GM12878 (cell line): ENCODE measurements around the gene KCNA3. TPM values are rescaled to one million over a fixed set of nuclear protein-coding genes. Genes with fewer than 3 reads are reported as not detected.

Experiments used
- ATAC-seq: fragments of 200-7000 bp; cut with Tn5 transposase; 3 replicates; pipeline ENCODE4 v1.9.1; 2020; ENCODE audit warnings: mild to moderate bottlenecking, moderate library complexity
- BruUV-seq: library from RNA; stranded (reverse); fragments of 400-500 nt; replicated peaks from 2 replicates; lab custom pipeline; 2021; lab: Mats Ljungman, UMichigan
- CTCF ChIA-PET: fragments of 300-600 bp; sonication (Branson Sonifier 250); formaldehyde crosslinking; extraction: SDS; loops from one replicate; lab custom pipeline; 2021; ENCODE audit warnings: inconsistent platforms; lab: Yijun Ruan, JAX
- POLR2A ChIA-PET: fragments of 350-600 bp; formaldehyde crosslinking; extraction: SDS; loops from one replicate; lab custom pipeline; 2021; ENCODE audit warnings: inconsistent platforms; lab: Charles Lee
- RAD21 ChIA-PET: fragments of 300-600 bp; sonication (Branson Sonifier 250); formaldehyde crosslinking; loops from one replicate; lab custom pipeline; 2023; ENCODE audit warnings: antibody characterized with exemption; ENCODE audit not compliant: unreplicated experiment; lab: Charles Lee
- SMC1A ChIA-PET: fragments of 300-600 bp; sonication (Branson Sonifier 250); formaldehyde crosslinking; loops from one replicate; lab custom pipeline; 2023; ENCODE audit not compliant: unreplicated experiment, uncharacterized antibody; lab: Charles Lee
- DNase-seq: peaks from one replicate; pipeline ENCODE4 v3.0.0-alpha.2; 2011; ENCODE audit warnings: low read depth, low spot score
- FAIRE-seq: peaks from 3 replicates; lab custom pipeline; 2011; peaks lifted over from hg19 to GRCh38; lab: Jason Lieb, UNC
- H2AFZ ChIP-seq: 2 replicates; pipeline ENCODE4 v1.6.0; 2011; ENCODE audit warnings: low read depth, low read length, control low read depth; ENCODE audit not compliant: control insufficient read depth
- H3K27ac ChIP-seq: 2 replicates; pipeline ENCODE4 v1.5.1; 2011; ENCODE audit warnings: control low read depth; ENCODE audit not compliant: control insufficient read depth, insufficient read depth
- H3K27me3 ChIP-seq, 2 experiments: replicated peaks in 1 of 2; 2 replicates each; pipeline versions ENCODE4 v1.6.0 to v1.6.1; 2011; ENCODE audit warnings: low read length in 1 of 2; ENCODE audit not compliant: control insufficient read depth in 2 of 2, insufficient read depth in 2 of 2
- H3K36me3 ChIP-seq, 2 experiments: 2 replicates each; pipeline ENCODE4 v1.5.1; 2011; ENCODE audit warnings: low read length in 1 of 2; ENCODE audit not compliant: control insufficient read depth in 2 of 2, insufficient read depth in 2 of 2
- H3K4me1 ChIP-seq: 2 replicates; pipeline ENCODE4 v1.6.1; 2011; ENCODE audit warnings: mild to moderate bottlenecking, low read length, moderate library complexity, mixed read lengths; ENCODE audit not compliant: control insufficient read depth, insufficient read depth
- H3K4me2 ChIP-seq: 2 replicates; pipeline ENCODE4 v1.6.0; 2011; ENCODE audit warnings: control low read depth; ENCODE audit not compliant: control insufficient read depth, insufficient read depth
- H3K4me3 ChIP-seq: fragments of 200-600 bp; sonication (generic); 2 replicates; pipeline ENCODE4 v1.5.1; 2016
- H3K79me2 ChIP-seq: 2 replicates; pipeline ENCODE4 v1.6.0; 2011; ENCODE audit warnings: low read length; ENCODE audit not compliant: control insufficient read depth, insufficient read depth
- H3K9ac ChIP-seq: 2 replicates; pipeline ENCODE4 v1.8.0; 2011; ENCODE audit warnings: low read length, control low read depth, mixed read lengths; ENCODE audit not compliant: control insufficient read depth, insufficient read depth
- H3K9me3 ChIP-seq: replicated peaks from 3 replicates; pipeline ENCODE4 v1.5.1; 2011; ENCODE audit warnings: mild to moderate bottlenecking, low read length; ENCODE audit not compliant: control insufficient read depth, insufficient read depth
- H4K20me1 ChIP-seq: 2 replicates; pipeline ENCODE4 v1.6.0; 2011; ENCODE audit not compliant: control insufficient read depth, insufficient read depth
- ASH2L ChIP-seq: fragments of 300-600, 200-600 bp; sonication (generic); IDR thresholded peaks from 2 replicates; pipeline ENCODE4 v1.6.1; 2017; ENCODE audit warnings: low read depth, mild to moderate bottlenecking, borderline replicate concordance
- BMI1 ChIP-seq: fragments of 450-650 bp; IDR thresholded peaks from 2 replicates; pipeline ENCODE4 v1.6.1; 2016; ENCODE audit warnings: mild to moderate bottlenecking, moderate library complexity, borderline replicate concordance
- CHD2 ChIP-seq: IDR thresholded peaks from 2 replicates; pipeline ENCODE4 v1.6.1; 2011; ENCODE audit warnings: low read depth, low read length, improper control_type of control experiment, borderline replicate concordance
- FOXM1 ChIP-seq: IDR thresholded peaks from 2 replicates; pipeline ENCODE4 v1.6.1; 2012; ENCODE audit warnings: low read depth, mild to moderate bottlenecking, inconsistent platforms, low read length, moderate library complexity
- GATAD2B ChIP-seq: fragments of 450-650 bp; conservative IDR thresholded peaks from 2 replicates; pipeline ENCODE4 v1.6.1; 2017; ENCODE audit warnings: low read depth, mild to moderate bottlenecking, moderate library complexity
- MEF2B ChIP-seq: fragments of 450-650 bp; IDR thresholded peaks from 2 replicates; pipeline ENCODE4 v1.6.1; 2018; ENCODE audit warnings: mild to moderate bottlenecking, moderate library complexity; ENCODE audit not compliant: partially characterized antibody, poor library complexity, severe bottlenecking
- PAX5 ChIP-seq: IDR thresholded peaks from 2 replicates; pipeline ENCODE4 v1.6.1; 2011; ENCODE audit warnings: low read depth, low read length, borderline replicate concordance
- SMAD1 ChIP-seq: fragments of 450-650 bp; IDR thresholded peaks from 2 replicates; pipeline ENCODE4 v1.6.1; 2018; ENCODE audit warnings: mild to moderate bottlenecking, low read depth; ENCODE audit not compliant: partially characterized antibody
- SMAD5 ChIP-seq: IDR thresholded peaks from 2 replicates; pipeline ENCODE4 v1.6.1; 2016; ENCODE audit warnings: antibody characterized with exemption, low read depth
- SPI1 ChIP-seq: IDR thresholded peaks from 2 replicates; pipeline ENCODE4 v1.6.1; 2011; ENCODE audit warnings: low read depth, mild to moderate bottlenecking, low read length, moderate library complexity, borderline replicate concordance; ENCODE audit not compliant: insufficient read depth
- TBL1XR1 ChIP-seq: IDR thresholded peaks from 2 replicates; pipeline ENCODE4 v1.6.1; 2012; ENCODE audit warnings: low read depth, low read length, improper control_type of control experiment
- WGBS: methylation state at CpG from one replicate; pipeline ENCODE4 v1.1.6; 2016; ENCODE audit warnings: low lambda C conversion rate; ENCODE audit not compliant: insufficient replicate concordance, insufficient coverage; ENCODE audit errors: missing lambda C conversion rate; 5-methylcytosine and 5-hydroxymethylcytosine counted together
- in situ Hi-C: fragments of 300-500 bp; cut with MboI; formaldehyde crosslinking; loops from 9 replicates; pipeline ENCODE4 v1.14.3; 2018; ENCODE audit warnings: mixed read lengths
- intact Hi-C: fragments of 100-400 bp; cut with micrococcal nuclease; formaldehyde crosslinking; loops from one replicate; pipeline ENCODE4 v1.14.2; 2022; ENCODE audit not compliant: unreplicated experiment
- polyA plus RNA-seq, 11 experiments: library from polyadenylated mRNA; depleted of rRNA in 4 of 11; unstranded in 6 of 11; stranded (reverse) in 5 of 11; fragments of >200 nt; fragmentation: Nextera tagmentation in 4 of 11; fragmentation: Illumina TruSeq in 1 of 11; extraction: Ambion mirVana in 4 of 11; extraction: Trizol in 1 of 11; gene quantifications; 1 replicate in 1 of 11; 2 replicates in 10 of 11; pipeline versions ENCODE4 v1.2.1 to v1.2.3, GENCODE V29; 2011 to 2016; ENCODE audit warnings: inconsistent platforms in 2 of 11, missing spikeins in 2 of 11, low read depth in 1 of 11
- total RNA-seq, 4 experiments: library from RNA; depleted of rRNA in 3 of 4; stranded (reverse); fragments of >200 nt in 3 of 4; fragmentation: Illumina TruSeq in 1 of 4; extraction: Trizol in 1 of 4; gene quantifications; 2 replicates each; pipeline versions ENCODE4 v1.2.1 to v1.2.3, GENCODE V29; 2013 to 2021
- TF ChIP-seq, protein P1 (sequence below): fragments of 150-350 bp; IDR thresholded peaks from 2 replicates; pipeline ENCODE4 v1.6.1; 2016; ENCODE audit warnings: low read depth, low read length

The KCNA3 gene
- total and polyA plus RNA-seq, 10 of the 15 experiments (the other 5 are each of a cell fraction or from before 2014, with no cell fraction given), result 0.10 to 3.3 (median 1.7) TPM

DNA sequence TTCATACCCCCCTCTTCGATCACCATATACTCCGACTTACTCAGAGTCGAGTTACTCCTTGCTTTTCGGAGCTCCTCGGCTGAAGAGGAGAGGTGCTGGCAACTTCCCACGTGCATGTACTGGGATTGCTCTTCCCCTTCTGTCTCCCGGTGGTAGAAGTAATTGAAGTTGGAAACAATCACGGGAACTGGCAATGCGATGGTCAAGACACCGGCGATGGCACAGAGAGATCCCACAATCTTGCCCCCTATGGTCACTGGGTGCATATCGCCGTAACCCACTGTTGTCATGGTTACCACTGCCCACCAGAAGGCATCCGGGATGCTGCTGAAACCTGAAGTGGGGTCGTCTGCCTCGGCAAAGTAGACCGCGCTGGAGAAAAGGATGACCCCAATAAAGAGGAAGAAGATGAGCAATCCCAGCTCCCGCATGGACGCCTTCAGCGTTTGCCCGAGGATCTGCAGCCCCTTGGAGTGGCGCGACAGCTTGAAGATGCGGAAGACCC, 1.5 kb downstream of the KCNA3 start:
- no TSS peak for BruUV-seq
- 3% methylated on average over 25 of the region's 25 CpGs for WGBS
- H3K4me3 ChIP-seq, result peak overlapping the region; percentile 64
- TF ChIP-seq MEF2B (no peak), SMAD5 (no peak), PAX5 (no peak), GATAD2B (no peak), BMI1 (peak; percentile 72; the same call in 1 of the 2 replicates), TBL1XR1 (no peak)
- TF ChIP-seq, all 136 proteins: peak for 1
- H3K27me3 ChIP-seq, result peaks cover 0 to 4% of the 10 kb centered on the region in 2 experiments; a peak in 2 of 4 replicates
- CTCF ChIA-PET, result interaction anchor here (0.6 to 1.2 kb wide), 3 partner anchors 26 to 35 kb away, joined by 3 to 4 read pairs (median 4); no protein-coding TSS in a partner anchor
- SMC1A ChIA-PET, result interaction anchor here (0.9 to 1.4 kb wide), 2 partner anchors 15 to 24 kb away, joined by 3 read pairs; no protein-coding TSS in a partner anchor
- RAD21 ChIA-PET, result no interaction called here
- in situ Hi-C loops, result no loop called here
- FAIRE-seq (no peak), ATAC-seq (no peak; the same call in 2 of the 3 replicates), DNase-seq (no peak)
- H3K4me1 ChIP-seq, result peaks cover 29% of the 10 kb centered on the region
- H3K9me3 ChIP-seq, result no peaks in the 10 kb centered on the region; the same call in 2 of the 3 replicates
- H2AFZ ChIP-seq, result peak overlapping the region; percentile 85
- H3K27ac ChIP-seq, result peak overlapping the region; percentile 59
- no peaks in the 10 kb centered on the region for H3K36me3 ChIP-seq
- H3K79me2 ChIP-seq, result peaks cover 6% of the 10 kb centered on the region
- POLR2A ChIA-PET, result interaction anchor here (1.6 kb wide), 1 partner anchor 32 kb away, joined by 3 read pairs; no protein-coding TSS in a partner anchor
- no peaks in the 10 kb centered on the region for H4K20me1 ChIP-seq
- peak overlapping the region; percentile 37; the same call in 1 of the 2 replicates for H3K9ac ChIP-seq
- H3K4me2 ChIP-seq, result peak overlapping the region; percentile 99
- intact Hi-C loops, result loop anchor here (2.0 kb wide), 1 partner anchor 38 kb away; no protein-coding TSS in a partner anchor

GRCh38 chr1:110672753-110673108, 2.0 kb downstream of the KCNA3 start:
- DNase-seq, result peak; percentile 37
- intact Hi-C loops (loop anchor here (2.0 kb wide), 1 partner anchor 38 kb away; no protein-coding TSS in a partner anchor), in situ Hi-C loops (no loop called here)
- Histone ChIP-seq H3K9ac (peak overlapping the region; percentile 37; the same call in 1 of the 2 replicates), H2AFZ (peak overlapping the region; percentile 85), H3K27ac (peak overlapping the region; percentile 59), H4K20me1 (no peaks in the 10 kb centered on the region), H3K4me3 (peak overlapping the region; percentile 64), H3K79me2 (peaks cover 6% of the 10 kb centered on the region), H3K36me3 (no peaks in the 10 kb centered on the region), H3K4me2 (peak overlapping the region; percentile 99), H3K27me3 (peaks cover 0 to 4% of the 10 kb centered on the region in 2 experiments; a peak in 2 of 4 replicates), H3K9me3 (no peaks in the 10 kb centered on the region; the same call in 2 of the 3 replicates), H3K4me1 (peaks cover 29% of the 10 kb centered on the region)
- CTCF ChIA-PET, result interaction anchor here (0.6 to 1.2 kb wide), 2 partner anchors 25 to 35 kb away, joined by 3 to 4 read pairs; no protein-coding TSS in a partner anchor
- ATAC-seq, result peak; percentile 69
- SMC1A ChIA-PET, result interaction anchor here (0.9 to 1.4 kb wide), 3 partner anchors 15 to 28 kb away, joined by 3 to 4 read pairs (median 3); no protein-coding TSS in a partner anchor
- RAD21 ChIA-PET, result no interaction called here
- FAIRE-seq, result no peak
- POLR2A ChIA-PET, result interaction anchor here (1.6 kb wide), 1 partner anchor 31 kb away, joined by 3 read pairs; no protein-coding TSS in a partner anchor
- WGBS, result 2% methylated on average over 4 of the region's 4 CpGs
- BruUV-seq, result no TSS peak
- no peak for TF ChIP-seq SMAD1
- no peak for TF ChIP-seq FOXM1
- TF ChIP-seq, protein P1, sequence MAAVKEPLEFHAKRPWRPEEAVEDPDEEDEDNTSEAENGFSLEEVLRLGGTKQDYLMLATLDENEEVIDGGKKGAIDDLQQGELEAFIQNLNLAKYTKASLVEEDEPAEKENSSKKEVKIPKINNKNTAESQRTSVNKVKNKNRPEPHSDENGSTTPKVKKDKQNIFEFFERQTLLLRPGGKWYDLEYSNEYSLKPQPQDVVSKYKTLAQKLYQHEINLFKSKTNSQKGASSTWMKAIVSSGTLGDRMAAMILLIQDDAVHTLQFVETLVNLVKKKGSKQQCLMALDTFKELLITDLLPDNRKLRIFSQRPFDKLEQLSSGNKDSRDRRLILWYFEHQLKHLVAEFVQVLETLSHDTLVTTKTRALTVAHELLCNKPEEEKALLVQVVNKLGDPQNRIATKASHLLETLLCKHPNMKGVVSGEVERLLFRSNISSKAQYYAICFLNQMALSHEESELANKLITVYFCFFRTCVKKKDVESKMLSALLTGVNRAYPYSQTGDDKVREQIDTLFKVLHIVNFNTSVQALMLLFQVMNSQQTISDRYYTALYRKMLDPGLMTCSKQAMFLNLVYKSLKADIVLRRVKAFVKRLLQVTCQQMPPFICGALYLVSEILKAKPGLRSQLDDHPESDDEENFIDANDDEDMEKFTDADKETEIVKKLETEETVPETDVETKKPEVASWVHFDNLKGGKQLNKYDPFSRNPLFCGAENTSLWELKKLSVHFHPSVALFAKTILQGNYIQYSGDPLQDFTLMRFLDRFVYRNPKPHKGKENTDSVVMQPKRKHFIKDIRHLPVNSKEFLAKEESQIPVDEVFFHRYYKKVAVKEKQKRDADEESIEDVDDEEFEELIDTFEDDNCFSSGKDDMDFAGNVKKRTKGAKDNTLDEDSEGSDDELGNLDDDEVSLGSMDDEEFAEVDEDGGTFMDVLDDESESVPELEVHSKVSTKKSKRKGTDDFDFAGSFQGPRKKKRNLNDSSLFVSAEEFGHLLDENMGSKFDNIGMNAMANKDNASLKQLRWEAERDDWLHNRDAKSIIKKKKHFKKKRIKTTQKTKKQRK, result no peak
- TF ChIP-seq ASH2L, result no peak
- no peak for TF ChIP-seq CHD2
- TF ChIP-seq SPI1, result peak; percentile 74
- TF ChIP-seq SMAD5, result no peak
